Endothelial cell of umbilical vein (primary cell): ENCODE measurements around the gene LILRA6. TPM values are rescaled to one million over a fixed set of nuclear protein-coding genes. Genes with fewer than 3 reads are reported as not detected.
A peak's percentile ranks its signal among the peaks of the same experiment; 100 is the strongest.

Experiments used
- BruUV-seq: library from RNA; stranded (reverse); fragments of 400-500 nt; replicated peaks from 2 replicates; lab custom pipeline; 2021; lab: Mats Ljungman, UMichigan
- CTCF ChIA-PET: fragments of 300-600, 350-600 bp; sonication (Branson Sonifier 250); formaldehyde crosslinking; loops from one replicate; lab custom pipeline; 2021; ENCODE audit warnings: antibody characterized with exemption, inconsistent platforms; lab: Charles Lee
- POLR2A ChIA-PET: fragments of 300-600, 350-600 bp; sonication (Branson Sonifier 250); formaldehyde crosslinking; loops from one replicate; lab custom pipeline; 2021; ENCODE audit warnings: antibody characterized with exemption, inconsistent platforms; lab: Charles Lee
- DNase-seq: peaks from one replicate; pipeline ENCODE4 v3.0.0-alpha.2; 2011; ENCODE audit warnings: low read depth, low spot score
- FAIRE-seq: peaks from 2 replicates; lab custom pipeline; 2011; peaks lifted over from hg19 to GRCh38; lab: Jason Lieb, UNC
- H2AFZ ChIP-seq: 2 replicates; pipeline ENCODE4 v1.6.0; 2012; ENCODE audit warnings: low read depth, low read length, control low read depth, inconsistent platforms
- H3K27ac ChIP-seq: 2 replicates; pipeline ENCODE4 v1.5.1; 2011; ENCODE audit warnings: low read depth, mild to moderate bottlenecking, control low read depth, low read length, moderate library complexity; ENCODE audit not compliant: insufficient read depth
- H3K27me3 ChIP-seq, 2 experiments: 2 replicates each; pipeline versions ENCODE4 v1.6.0 to v1.6.1; 2011; ENCODE audit warnings: low read length in 2 of 2, mixed read lengths in 1 of 2; ENCODE audit not compliant: control insufficient read depth in 2 of 2, insufficient read depth in 2 of 2
- H3K36me3 ChIP-seq, 2 experiments: 2 replicates in 1 of 2; 3 replicates in 1 of 2; pipeline ENCODE4 v1.5.1; 2011; ENCODE audit warnings: low read length in 2 of 2, mild to moderate bottlenecking in 1 of 2, moderate library complexity in 1 of 2; ENCODE audit not compliant: control insufficient read depth in 2 of 2, insufficient read depth in 2 of 2; ENCODE audit errors: extremely low read depth in 1 of 2
- H3K4me1 ChIP-seq: 3 replicates; pipeline ENCODE4 v1.5.1; 2011; ENCODE audit warnings: mild to moderate bottlenecking, low read length; ENCODE audit not compliant: control insufficient read depth, insufficient read depth; ENCODE audit errors: extremely low read depth
- H3K4me2 ChIP-seq: 2 replicates; pipeline ENCODE4 v1.6.1; 2011; ENCODE audit warnings: low read length, control low read depth, mixed read lengths; ENCODE audit not compliant: insufficient read depth
- H3K4me3 ChIP-seq, 3 experiments: fragments of 200-600 bp in 1 of 3; sonication (generic), shearing (Covaris generic) in 1 of 3; replicated peaks in 1 of 3; 2 replicates each; pipeline ENCODE4 v1.5.1; 2011 to 2016; ENCODE audit warnings: control low read depth in 3 of 3, low read length in 3 of 3, mild to moderate bottlenecking in 2 of 3, inconsistent platforms in 1 of 3, low read depth in 1 of 3, moderate library complexity in 1 of 3; ENCODE audit not compliant: insufficient read depth in 1 of 3
- H3K79me2 ChIP-seq: 2 replicates; pipeline ENCODE4 v1.6.0; 2012; ENCODE audit warnings: low read length, inconsistent platforms; ENCODE audit not compliant: control insufficient read depth, insufficient read depth
- H3K9ac ChIP-seq: replicated peaks from 2 replicates; pipeline ENCODE3; 2011; ENCODE audit warnings: low read length, control low read depth; ENCODE audit not compliant: insufficient read depth; ENCODE audit errors: extremely low read depth
- H3K9me1 ChIP-seq: replicated peaks from 3 replicates; pipeline ENCODE4 v1.6.0; 2011; ENCODE audit warnings: mild to moderate bottlenecking, low read length; ENCODE audit not compliant: control insufficient read depth, insufficient read depth; ENCODE audit errors: extremely low read depth
- H3K9me3 ChIP-seq: replicated peaks from 2 replicates; pipeline ENCODE4 v1.5.1; 2012; ENCODE audit warnings: low read length, inconsistent platforms; ENCODE audit not compliant: control insufficient read depth, insufficient read depth
- H4K20me1 ChIP-seq: replicated peaks from 2 replicates; pipeline ENCODE3; 2011; ENCODE audit warnings: mild to moderate bottlenecking, low read length; ENCODE audit not compliant: control insufficient read depth, insufficient read depth; ENCODE audit errors: extremely low read depth
- CTCF ChIP-seq, 2 donors: IDR thresholded peaks; 1 replicate in 1 of 2; 2 replicates in 1 of 2; pipeline ENCODE4 v1.5.1; 2011; ENCODE audit warnings: low read length in 2 of 2, mild to moderate bottlenecking in 2 of 2, moderate library complexity in 2 of 2, control low read depth in 1 of 2, inconsistent platforms in 1 of 2, low read depth in 1 of 2; ENCODE audit not compliant: insufficient read depth in 1 of 2; ENCODE audit errors: extremely low read depth in 1 of 2
- EZH2 ChIP-seq: IDR thresholded peaks from 2 replicates; pipeline ENCODE4 v1.6.1; 2012; ENCODE audit warnings: borderline replicate concordance, low read depth, mild to moderate bottlenecking, moderate library complexity, low read length, inconsistent platforms; ENCODE audit not compliant: severe bottlenecking
- GATA2 ChIP-seq: IDR thresholded peaks from 2 replicates; pipeline ENCODE4 v1.7.0; 2011; ENCODE audit warnings: low read depth, mild to moderate bottlenecking, moderate library complexity, mixed read lengths, low read length; ENCODE audit not compliant: insufficient read length, insufficient read depth
- JUN ChIP-seq: IDR thresholded peaks from 2 replicates; pipeline ENCODE4 v1.6.1; 2011; ENCODE audit warnings: borderline replicate concordance, low read depth; ENCODE audit not compliant: insufficient read length, insufficient read depth
- MYC ChIP-seq: IDR thresholded peaks from one replicate; pipeline ENCODE4 v1.6.1; 2011; ENCODE audit warnings: mild to moderate bottlenecking, low read depth, low read length
- POLR2A ChIP-seq: IDR thresholded peaks from 2 replicates; pipeline ENCODE4 v1.6.1; 2012; ENCODE audit warnings: low read depth, mild to moderate bottlenecking, control low read depth, low read length
- POLR2AphosphoS5 ChIP-seq: IDR thresholded peaks from 2 replicates; pipeline ENCODE4 v1.6.1; 2012; ENCODE audit warnings: low read depth, mild to moderate bottlenecking, control low read depth, low read length, moderate library complexity; ENCODE audit not compliant: insufficient read depth
- dilution Hi-C: fragments of 300-500 bp; cut with MboI; formaldehyde crosslinking; loops from one replicate; pipeline ENCODE4 v1.15.0; 2019; ENCODE audit warnings: low sequenced_read_pairs; ENCODE audit not compliant: extremely low pct_ligation_motif_present
- intact Hi-C: fragments of 100-400 bp; cut with micrococcal nuclease; formaldehyde crosslinking; loops from one replicate; pipeline ENCODE4 v1.10.0; 2022
- polyA plus RNA-seq, 4 experiments: library from polyadenylated mRNA; depleted of rRNA in 3 of 4; stranded (reverse) in 3 of 4; unstranded in 1 of 4; fragments of >200 nt; gene quantifications; 2 replicates each; pipeline versions ENCODE4 v1.2.1 to v1.2.3, GENCODE V29; 2011 to 2012; ENCODE audit warnings: missing spikeins in 1 of 4
- total RNA-seq: library from RNA; stranded (reverse); gene quantifications from 2 replicates; pipeline ENCODE4 v1.2.3, GENCODE V29; 2021
- TF ChIP-seq, protein P1 (sequence below): IDR thresholded peaks from 2 replicates; pipeline ENCODE4 v1.6.1; 2011; ENCODE audit not compliant: insufficient read depth, insufficient read length

The LILRA6 gene
- total and polyA plus RNA-seq, 2 donors (not counting 3 experiments of a cell fraction or from before 2014, with no cell fraction given) = not detected

GRCh38 chr19:54268936-54269335 lies 26.3 kb upstream of the LILRA6 start:
- Histone ChIP-seq H3K36me3 (no peaks in the 10 kb centered on the region), H3K4me3 (no peak overlapping the region), H3K9me3 (no peaks in the 10 kb centered on the region), H3K9ac (no peak overlapping the region), H4K20me1 (no peaks in the 10 kb centered on the region), H3K27ac (no peak overlapping the region), H3K4me2 (no peak overlapping the region), H2AFZ (no peak overlapping the region), H3K4me1 (no peaks in the 10 kb centered on the region), H3K79me2 (no peaks in the 10 kb centered on the region), H3K9me1 (no peaks in the 10 kb centered on the region), H3K27me3 (peaks cover 6 to 9% of the 10 kb centered on the region in 2 experiments)
- intact Hi-C loops = no loop called here
- FAIRE-seq = peak; percentile 8
- POLR2A ChIA-PET = no interaction called here
- CTCF ChIA-PET = no interaction called here
- BruUV-seq = no TSS peak
- no peak for DNase-seq
- TF ChIP-seq EZH2 (no peak), JUN (no peak), POLR2A (no peak), POLR2AphosphoS5 (no peak), GATA2 (no peak), MYC (no peak)
- dilution Hi-C loops = no loop called here

- DNase-seq (peak; percentile 70), FAIRE-seq (peak; percentile 91)
- Histone ChIP-seq H3K9ac (no peak overlapping the region), H3K27me3 (peaks cover 6 to 9% of the 10 kb centered on the region in 2 experiments), H3K9me1 (no peaks in the 10 kb centered on the region), H2AFZ (no peak overlapping the region), H3K4me2 (no peak overlapping the region), H3K4me3 (no peak overlapping the region), H3K27ac (no peak overlapping the region), H4K20me1 (no peaks in the 10 kb centered on the region), H3K4me1 (no peaks in the 10 kb centered on the region), H3K36me3 (no peaks in the 10 kb centered on the region), H3K79me2 (no peaks in the 10 kb centered on the region), H3K9me3 (no peaks in the 10 kb centered on the region)
- ChIA-PET POLR2A (interaction anchor here (0.6 to 1.0 kb wide), 4 partner anchors 9 to 256 kb away, joined by 3 to 10 read pairs (median 5); partner anchors contain the start of genes LILRB5 and MBOAT7), CTCF (interaction anchor here (0.6 to 3.0 kb wide), 50 partner anchors 8 to 1070 kb away, joined by 3 to 35 read pairs (median 4); partner anchors contain the start of genes CNOT3, LENG1, LILRB3 and LILRB5)
- intact Hi-C loops (loop anchor here (1.0 kb wide), 1 partner anchor 98 kb away; no protein-coding TSS in a partner anchor), dilution Hi-C loops (no loop called here)
- no TSS peak for BruUV-seq
- peak; percentile 72 to 83 for TF ChIP-seq CTCF (IDR thresholded peaks at IDR 0.05; ENCODE audit: extremely low read depth in 1 of 2, insufficient read depth in 1 of 2, low read depth in 1 of 2, low read length in 2 of 2)
- TF ChIP-seq, protein P1, sequence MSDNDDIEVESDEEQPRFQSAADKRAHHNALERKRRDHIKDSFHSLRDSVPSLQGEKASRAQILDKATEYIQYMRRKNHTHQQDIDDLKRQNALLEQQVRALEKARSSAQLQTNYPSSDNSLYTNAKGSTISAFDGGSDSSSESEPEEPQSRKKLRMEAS = no peak
Measured at GRCh38 chr19:54266133-54266532, 23.5 kb upstream of the LILRA6 start.
